ENCODE results near the gene GLCCI1.

The GLCCI1 gene

GRCh38 chr7:8112685-8113084 lies 144.1 kb downstream of the GLCCI1 start:
- no peak for DNase-seq (ENCODE audit: low read depth in 2 of 2)

DNA sequence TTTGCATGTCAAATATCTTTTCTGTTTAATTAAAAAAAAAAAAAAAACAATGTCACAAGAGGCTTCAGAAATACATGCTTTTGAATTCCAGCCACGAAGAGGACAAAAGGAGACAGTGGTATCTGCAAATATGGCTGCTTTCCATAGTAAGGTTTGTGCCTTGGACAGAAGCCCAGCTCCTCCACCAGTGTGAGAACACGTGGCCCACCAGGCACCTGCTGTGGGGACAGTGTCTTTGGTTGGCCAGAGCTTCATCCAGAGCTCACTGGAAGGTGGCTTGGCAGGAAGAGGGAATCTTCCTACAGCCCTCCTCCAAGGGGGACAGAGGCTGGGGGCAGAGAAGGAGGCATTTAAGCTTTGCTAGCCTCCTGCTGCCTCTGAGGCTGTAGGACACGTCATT lies 144.6 kb downstream of the GLCCI1 start:
- no peak overlapping the region for H3K4me3 ChIP-seq (replicated peaks in 1 of 2; ENCODE audit: low read depth in 2 of 2, low read length in 2 of 2)
- no peak for DNase-seq (ENCODE audit: low read depth in 2 of 2)
- TF ChIP-seq CTCF (IDR thresholded peaks at IDR 0.05; ENCODE audit: low read depth, low read length), result no peak

More at GRCh38 chr7:8112685-8113084, 144.1 kb downstream of the GLCCI1 start:
- no peak overlapping the region for H3K4me3 ChIP-seq (replicated peaks in 1 of 2; ENCODE audit: low read depth in 2 of 2, low read length in 2 of 2)
- no peak for TF ChIP-seq CTCF (IDR thresholded peaks at IDR 0.05; ENCODE audit: low read depth, low read length)

- TF ChIP-seq CTCF (IDR thresholded peaks at IDR 0.05; ENCODE audit: low read depth, low read length), result no peak
- H3K4me3 ChIP-seq (replicated peaks in 1 of 2; ENCODE audit: low read depth in 2 of 2, low read length in 2 of 2), result no peak overlapping the region
- no peak for DNase-seq (ENCODE audit: low read depth in 2 of 2)
Measured at GRCh38 chr7:8114175-8114574, 145.6 kb downstream of the GLCCI1 start.

DNA sequence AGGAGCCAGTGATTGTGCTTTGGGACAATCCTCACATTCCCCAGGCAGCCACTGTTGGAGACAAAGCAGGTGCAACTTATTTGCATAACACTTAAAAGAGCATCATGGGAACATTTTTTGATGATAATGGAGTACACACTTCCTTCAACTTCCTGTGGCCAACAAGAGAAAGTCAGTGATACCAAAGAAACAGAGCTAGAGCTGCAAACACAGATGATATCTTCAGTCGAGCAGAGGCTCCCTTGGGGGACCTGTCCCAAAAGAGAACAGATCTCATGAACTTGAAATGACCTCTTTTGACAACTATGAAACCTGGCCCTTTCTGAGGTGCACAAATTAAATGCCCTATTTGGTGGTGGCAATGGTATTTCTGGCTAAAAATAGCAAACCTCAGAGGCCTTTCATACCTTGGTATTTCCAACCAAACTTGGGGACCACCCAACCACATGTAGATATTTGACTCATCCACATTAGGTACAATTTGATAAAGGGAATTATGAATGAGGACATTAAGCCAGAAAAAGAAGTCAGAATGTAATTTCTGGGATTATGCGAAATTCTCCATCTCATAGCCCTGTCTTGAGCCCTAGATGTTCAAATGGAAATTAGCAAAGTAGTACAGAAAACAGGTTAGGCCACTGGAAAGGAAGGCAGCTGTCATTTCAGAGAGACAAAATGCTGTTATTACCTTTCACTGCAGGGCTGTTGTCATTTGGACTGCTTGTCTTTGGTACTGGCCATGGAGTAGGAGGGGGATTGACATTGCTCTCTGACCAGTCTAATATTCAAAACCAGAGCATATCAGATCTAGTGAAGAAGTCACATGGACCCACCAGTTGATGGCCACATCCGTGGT lies 147.2 kb downstream of the GLCCI1 start:
- DNase-seq (ENCODE audit: low read depth in 2 of 2), result no peak
- no peak for TF ChIP-seq CTCF (IDR thresholded peaks at IDR 0.05; ENCODE audit: low read depth, low read length)
- no peak overlapping the region for H3K4me3 ChIP-seq (replicated peaks in 1 of 2; ENCODE audit: low read depth in 2 of 2, low read length in 2 of 2)

GRCh38 chr7:8117195-8117594 lies 148.6 kb downstream of the GLCCI1 start:
- DNase-seq (ENCODE audit: low read depth in 2 of 2), result peak in 1 of 2 donors; percentile 2
- H3K4me3 ChIP-seq (replicated peaks in 1 of 2; ENCODE audit: low read depth in 2 of 2, low read length in 2 of 2), result no peak overlapping the region
- no peak for TF ChIP-seq CTCF (IDR thresholded peaks at IDR 0.05; ENCODE audit: low read depth, low read length)

- TF ChIP-seq CTCF (IDR thresholded peaks at IDR 0.05; ENCODE audit: low read depth, low read length), result no peak
- DNase-seq (ENCODE audit: low read depth in 2 of 2), result no peak
- H3K4me3 ChIP-seq (replicated peaks in 1 of 2; ENCODE audit: low read depth in 2 of 2, low read length in 2 of 2), result no peak overlapping the region
Measured at GRCh38 chr7:8119262-8119661, 150.7 kb downstream of the GLCCI1 start.

Measured in cardiac fibroblast (primary cell).